Measurements from ENCODE around the gene CCR5AS.
"Not testable (repeated sequence)": the region's sequence is repeated elsewhere in the genome, so short reads cannot be mapped to it uniquely, and the experiment has no call there.

Gene CCR5AS

DNA sequence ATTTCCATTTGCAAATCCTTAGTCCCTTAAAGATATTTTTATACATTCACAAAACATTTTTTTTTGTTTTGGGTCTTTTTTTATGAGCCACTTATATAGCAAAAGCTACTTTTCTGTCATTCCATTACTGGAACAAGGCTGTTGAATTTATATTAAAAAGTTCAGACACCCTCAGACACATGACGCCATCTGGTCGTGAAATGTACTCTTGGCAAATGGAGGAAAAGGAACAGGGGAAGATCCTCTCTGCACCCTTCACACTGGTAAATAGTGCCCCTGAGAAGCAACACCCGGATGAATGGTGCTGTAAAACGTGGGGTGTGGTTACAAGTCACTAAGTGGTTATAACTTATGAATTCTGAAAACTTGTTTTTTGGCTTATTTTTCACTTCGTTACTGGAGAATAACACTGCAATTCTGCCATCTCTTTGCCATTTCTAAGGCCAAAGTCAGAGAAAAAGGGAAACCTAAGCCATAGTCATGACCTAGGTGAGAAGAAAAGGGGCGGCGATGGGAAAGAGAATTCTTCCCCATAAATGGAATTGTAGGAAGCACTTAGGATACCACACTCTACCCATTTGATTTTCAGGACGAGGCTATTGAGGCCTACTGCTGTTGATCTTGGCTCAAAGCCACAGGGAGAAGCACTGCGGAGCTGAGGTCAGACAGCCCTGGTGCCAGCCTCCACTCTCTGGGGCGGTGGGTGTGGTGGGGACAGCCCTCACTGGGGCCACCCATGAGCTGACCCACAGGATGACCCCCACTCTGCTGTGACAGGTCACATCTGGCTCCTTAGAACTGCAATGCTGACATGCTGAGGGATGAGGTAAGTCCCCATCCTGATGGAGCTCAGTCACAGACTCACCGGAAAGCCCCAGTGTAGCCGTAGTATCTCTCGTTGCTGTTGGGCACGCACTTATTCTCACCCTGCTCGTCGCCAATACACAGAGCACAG, 36.0 kb upstream of the CCR5AS start:
- Histone ChIP-seq H3K27me3 (ENCODE audit: control insufficient read depth, insufficient read depth, low read length) (no peaks in the 10 kb centered on the region), H3K9me3 (replicated peaks; ENCODE audit: control insufficient read depth, low read depth, low read length) (no peaks in the 10 kb centered on the region), H3K4me1 (ENCODE audit: control insufficient read depth, insufficient read depth, low read length) (no peaks in the 10 kb centered on the region), H3K36me3 (ENCODE audit: control insufficient read depth, insufficient read depth, low read length) (no peaks in the 10 kb centered on the region), H3K27ac (ENCODE audit: low read length) (no peak overlapping the region), H3K4me3 (ENCODE audit: low read length) (no peak overlapping the region)
- DNase-seq: no peak
- 92% methylated on average over 7 of the region's 16 CpGs for WGBS (ENCODE audit: insufficient coverage)

GRCh38 chr3:46440531-46441294, 33.8 kb upstream of the CCR5AS start:
- 73% methylated on average over 1 of the region's 4 CpGs for WGBS (ENCODE audit: insufficient coverage)
- DNase-seq: no peak
- no peaks in the 10 kb centered on the region for H3K9me3 ChIP-seq (replicated peaks; ENCODE audit: control insufficient read depth, low read depth, low read length)
- H3K4me3 ChIP-seq (ENCODE audit: low read length): no peak overlapping the region
- H3K27ac ChIP-seq (ENCODE audit: low read length): no peak overlapping the region
- H3K36me3 ChIP-seq (ENCODE audit: control insufficient read depth, insufficient read depth, low read length): no peaks in the 10 kb centered on the region
- H3K4me1 ChIP-seq (ENCODE audit: control insufficient read depth, insufficient read depth, low read length): no peaks in the 10 kb centered on the region
- no peaks in the 10 kb centered on the region for H3K27me3 ChIP-seq (ENCODE audit: control insufficient read depth, insufficient read depth, low read length)

GRCh38 chr3:46438831-46439230, 32.0 kb upstream of the CCR5AS start:
- Histone ChIP-seq H3K4me1 (ENCODE audit: control insufficient read depth, insufficient read depth, low read length) (no peaks in the 10 kb centered on the region), H3K36me3 (ENCODE audit: control insufficient read depth, insufficient read depth, low read length) (no peaks in the 10 kb centered on the region), H3K27ac (ENCODE audit: low read length) (no peak overlapping the region), H3K9me3 (replicated peaks; ENCODE audit: control insufficient read depth, low read depth, low read length) (no peaks in the 10 kb centered on the region), H3K4me3 (ENCODE audit: low read length) (no peak overlapping the region), H3K27me3 (ENCODE audit: control insufficient read depth, insufficient read depth, low read length) (no peaks in the 10 kb centered on the region)
- WGBS (ENCODE audit: insufficient coverage): 55% methylated on average over 2 of the region's 3 CpGs
- no peak for DNase-seq

GRCh38 chr3:46435081-46435726, 28.3 kb upstream of the CCR5AS start:
- Histone ChIP-seq H3K4me1 (ENCODE audit: control insufficient read depth, insufficient read depth, low read length) (no peaks in the 10 kb centered on the region), H3K9me3 (replicated peaks; ENCODE audit: control insufficient read depth, low read depth, low read length) (peaks cover 2% of the 10 kb centered on the region), H3K27ac (ENCODE audit: low read length) (no peak overlapping the region), H3K4me3 (ENCODE audit: low read length) (no peak overlapping the region), H3K36me3 (ENCODE audit: control insufficient read depth, insufficient read depth, low read length) (no peaks in the 10 kb centered on the region), H3K27me3 (ENCODE audit: control insufficient read depth, insufficient read depth, low read length) (no peaks in the 10 kb centered on the region)
- 86% methylated on average over 2 of the region's 3 CpGs for WGBS (ENCODE audit: insufficient coverage)
- no peak for DNase-seq

GRCh38 chr3:46433841-46434240, 27.0 kb upstream of the CCR5AS start:
- no peaks in the 10 kb centered on the region for H3K27me3 ChIP-seq (ENCODE audit: control insufficient read depth, insufficient read depth, low read length)
- no peaks in the 10 kb centered on the region for H3K36me3 ChIP-seq (ENCODE audit: control insufficient read depth, insufficient read depth, low read length)
- H3K4me3 ChIP-seq (ENCODE audit: low read length): no peak overlapping the region
- no peak overlapping the region for H3K27ac ChIP-seq (ENCODE audit: low read length)
- DNase-seq: no peak
- H3K4me1 ChIP-seq (ENCODE audit: control insufficient read depth, insufficient read depth, low read length): no peaks in the 10 kb centered on the region
- no CpG with 5 or more reads among the region's 1 CpG for WGBS (ENCODE audit: insufficient coverage)
- H3K9me3 ChIP-seq (replicated peaks; ENCODE audit: control insufficient read depth, low read depth, low read length): peaks cover 2% of the 10 kb centered on the region

DNA sequence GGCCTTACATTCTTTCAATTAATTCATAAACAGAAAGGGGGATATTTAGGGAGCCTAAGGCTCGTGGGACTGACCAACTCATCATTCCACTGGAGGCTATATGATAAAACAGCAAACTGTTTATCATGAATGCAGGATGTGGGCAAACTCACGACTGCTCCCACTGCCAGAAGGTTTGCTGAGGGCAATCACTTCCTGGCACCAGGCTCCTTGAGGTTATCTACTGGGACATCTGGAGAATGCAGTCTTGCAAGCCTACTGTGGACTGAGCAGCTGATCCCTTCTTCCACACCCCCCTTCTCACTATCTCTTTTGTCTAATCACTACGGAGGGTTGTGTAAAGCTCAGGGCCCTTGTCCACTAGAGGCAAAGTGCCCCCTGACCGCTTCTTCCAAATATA, 26.3 kb upstream of the CCR5AS start:
- not testable (repeated sequence) for H3K4me1 ChIP-seq (ENCODE audit: control insufficient read depth, insufficient read depth, low read length); H3K36me3 ChIP-seq (ENCODE audit: control insufficient read depth, insufficient read depth, low read length); H3K9me3 ChIP-seq (replicated peaks; ENCODE audit: control insufficient read depth, low read depth, low read length); H3K27ac ChIP-seq (ENCODE audit: low read length); H3K27me3 ChIP-seq (ENCODE audit: control insufficient read depth, insufficient read depth, low read length); DNase-seq; H3K4me3 ChIP-seq (ENCODE audit: low read length)
- WGBS (ENCODE audit: insufficient coverage): 60% methylated on average over 1 of the region's 4 CpGs

DNA sequence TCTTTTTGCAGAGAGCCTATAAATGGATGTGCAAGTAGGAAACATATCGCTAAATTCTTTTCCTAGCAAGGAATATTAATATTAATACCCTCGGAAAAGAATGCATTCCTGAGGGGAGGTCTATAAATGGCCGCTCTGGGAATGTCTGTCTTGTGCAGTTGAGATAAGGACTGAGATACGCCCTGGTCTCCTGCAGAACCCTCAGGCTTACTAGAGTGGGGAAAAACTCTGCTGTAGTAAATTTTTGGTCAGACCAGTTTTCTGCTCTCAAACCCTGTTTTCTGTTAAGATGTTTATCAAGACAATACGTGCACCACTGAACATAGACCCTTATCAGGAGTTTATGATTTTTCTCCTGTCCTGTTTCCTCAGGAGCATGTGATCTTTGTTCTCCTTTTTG, 25.0 kb upstream of the CCR5AS start:
- not testable (repeated sequence) for H3K36me3 ChIP-seq (ENCODE audit: control insufficient read depth, insufficient read depth, low read length)
- WGBS (ENCODE audit: insufficient coverage): 93% methylated on average over 3 of the region's 5 CpGs

DNA sequence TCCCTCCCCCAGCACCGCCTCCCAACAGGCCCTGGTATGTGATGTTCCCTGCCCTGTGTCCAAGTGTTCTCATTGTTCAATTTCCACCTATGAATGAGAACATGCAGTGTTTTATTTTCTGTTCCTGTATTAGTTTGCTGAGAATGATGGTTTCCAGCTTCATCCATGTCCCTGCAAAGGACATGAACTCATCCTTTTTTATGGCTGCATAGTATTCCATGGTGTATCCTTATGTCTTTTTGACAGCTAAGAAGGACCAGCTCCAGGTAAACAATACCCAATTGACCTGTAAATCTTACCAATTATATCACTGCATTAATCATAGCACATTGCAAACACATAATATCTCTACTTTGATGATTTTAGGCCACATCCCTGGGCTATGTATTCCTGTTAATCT, 24.0 kb upstream of the CCR5AS start:
- not testable (repeated sequence) for DNase-seq; H3K4me1 ChIP-seq (ENCODE audit: control insufficient read depth, insufficient read depth, low read length); H3K4me3 ChIP-seq (ENCODE audit: low read length); H3K36me3 ChIP-seq (ENCODE audit: control insufficient read depth, insufficient read depth, low read length); H3K27me3 ChIP-seq (ENCODE audit: control insufficient read depth, insufficient read depth, low read length); H3K9me3 ChIP-seq (replicated peaks; ENCODE audit: control insufficient read depth, low read depth, low read length); H3K27ac ChIP-seq (ENCODE audit: low read length)
- no CpG with 5 or more reads among the region's 1 CpG for WGBS (ENCODE audit: insufficient coverage)

More for the DNA sequence above, 25.0 kb upstream of the CCR5AS start:
- not testable (repeated sequence) for H3K9me3 ChIP-seq (replicated peaks; ENCODE audit: control insufficient read depth, low read depth, low read length); H3K27me3 ChIP-seq (ENCODE audit: control insufficient read depth, insufficient read depth, low read length); H3K4me1 ChIP-seq (ENCODE audit: control insufficient read depth, insufficient read depth, low read length); DNase-seq; H3K4me3 ChIP-seq (ENCODE audit: low read length); H3K27ac ChIP-seq (ENCODE audit: low read length)

- no peak overlapping the region for H3K4me3 ChIP-seq (ENCODE audit: low read length)
- H3K27me3 ChIP-seq (ENCODE audit: control insufficient read depth, insufficient read depth, low read length): no peaks in the 10 kb centered on the region
- 100% methylated on average over 1 of the region's 5 CpGs for WGBS (ENCODE audit: insufficient coverage)
- no peak for DNase-seq
- H3K27ac ChIP-seq (ENCODE audit: low read length): no peak overlapping the region
- no peaks in the 10 kb centered on the region for H3K4me1 ChIP-seq (ENCODE audit: control insufficient read depth, insufficient read depth, low read length)
- peaks cover 2% of the 10 kb centered on the region for H3K9me3 ChIP-seq (replicated peaks; ENCODE audit: control insufficient read depth, low read depth, low read length)
- no peaks in the 10 kb centered on the region for H3K36me3 ChIP-seq (ENCODE audit: control insufficient read depth, insufficient read depth, low read length)
Observed at GRCh38 chr3:46429671-46430070, 22.8 kb upstream of the CCR5AS start.

DNA sequence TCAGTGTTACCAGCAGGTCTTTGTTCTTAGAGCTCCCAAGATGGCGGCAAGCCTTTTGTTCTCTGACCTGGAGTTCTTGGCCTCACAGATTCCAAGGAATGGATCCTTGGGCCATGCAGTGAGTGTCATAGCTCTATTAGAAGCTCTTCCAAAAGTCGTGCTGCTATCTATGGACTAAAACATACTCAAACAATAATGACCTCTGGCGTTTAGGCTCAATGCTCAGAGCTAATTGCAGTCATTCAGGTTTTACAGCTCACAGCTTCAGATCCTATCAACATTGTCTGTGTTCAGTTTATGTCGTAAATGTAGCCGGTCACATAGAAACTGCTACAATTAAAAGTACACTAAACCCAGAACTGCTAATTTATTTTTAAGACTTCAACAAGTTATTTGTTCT, 22.4 kb upstream of the CCR5AS start:
- no peak overlapping the region for H3K4me3 ChIP-seq (ENCODE audit: low read length)
- H3K27me3 ChIP-seq (ENCODE audit: control insufficient read depth, insufficient read depth, low read length): no peaks in the 10 kb centered on the region
- no peak overlapping the region for H3K27ac ChIP-seq (ENCODE audit: low read length)
- no peak for DNase-seq
- H3K36me3 ChIP-seq (ENCODE audit: control insufficient read depth, insufficient read depth, low read length): no peaks in the 10 kb centered on the region
- H3K4me1 ChIP-seq (ENCODE audit: control insufficient read depth, insufficient read depth, low read length): no peaks in the 10 kb centered on the region
- peaks cover 2% of the 10 kb centered on the region for H3K9me3 ChIP-seq (replicated peaks; ENCODE audit: control insufficient read depth, low read depth, low read length)
- WGBS (ENCODE audit: insufficient coverage): 60% methylated on average over 4 of the region's 5 CpGs

Measured in muscle of leg (tissue), 3 donors.